GM19240 (cell line): ENCODE results near the gene INIP.
"Not testable (repeated sequence)": the region's sequence is repeated elsewhere in the genome, so short reads cannot be mapped to it uniquely, and the experiment has no call there.

ENCODE experiments used
- DNase-seq: peaks from one replicate; pipeline ENCODE4 v3.0.0; 2011; ENCODE audit warnings: low spot score; ENCODE audit not compliant: insufficient read length

The INIP gene

DNA sequence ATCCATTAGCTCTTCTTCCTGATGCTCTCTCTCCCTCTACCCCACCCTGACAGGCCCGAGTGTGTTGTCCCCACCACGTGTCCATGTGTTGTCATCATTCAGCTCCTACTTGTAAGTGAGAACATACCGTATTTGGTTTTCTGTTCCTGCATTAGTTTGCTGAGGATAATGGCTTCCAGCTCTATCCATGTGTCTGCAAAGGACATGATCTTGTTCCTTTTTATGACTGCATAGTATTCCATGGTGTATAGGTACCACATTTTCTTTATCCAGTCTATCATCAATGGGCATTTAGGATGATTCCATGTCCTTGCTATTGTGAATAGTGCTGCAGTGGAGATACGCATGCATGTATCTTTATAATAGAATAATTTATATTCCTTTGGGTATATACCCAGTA, 44.7 kb downstream of the INIP start:
- DNase-seq: not testable (repeated sequence)

DNA sequence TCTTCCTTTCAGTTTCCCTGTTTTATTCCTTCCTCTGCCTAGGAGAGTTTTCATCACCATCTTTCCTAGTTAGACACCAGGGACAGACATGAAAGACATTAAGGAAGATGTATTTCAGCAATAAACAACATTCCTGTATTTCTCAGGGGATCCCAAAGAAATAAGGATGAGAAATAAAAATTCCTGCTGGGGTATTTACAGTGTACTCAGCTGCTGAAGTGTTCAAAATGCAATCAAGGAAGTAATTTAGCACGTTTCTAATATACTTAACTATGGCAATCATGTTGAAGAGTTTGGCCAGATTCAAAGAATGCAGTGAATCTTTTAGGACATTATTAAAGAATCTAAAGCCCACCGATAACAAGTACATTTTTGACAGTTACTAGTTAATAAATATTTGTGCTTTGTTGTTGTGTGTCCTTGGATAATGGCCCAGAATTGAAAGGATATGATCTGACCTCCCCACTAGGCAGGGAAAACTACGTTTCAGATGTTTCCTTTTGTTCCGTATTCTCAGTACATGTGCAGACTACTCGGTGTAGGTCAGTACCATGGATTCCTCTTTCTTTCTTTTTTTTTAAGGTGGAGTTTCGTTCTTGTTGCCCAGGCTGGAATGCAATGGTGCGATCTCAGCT, 46.8 kb downstream of the INIP start:
- DNase-seq: no peak

GRCh38 chr9:112669326-112669725, 48.6 kb downstream of the INIP start:
- DNase-seq: no peak

- DNase-seq: no peak
These were observed 52.6 kb downstream of the INIP start for GRCh38 chr9:112665347-112665746.

- DNase-seq: no peak
These were observed 53.4 kb downstream of the INIP start for GRCh38 chr9:112664531-112664930.

- DNase-seq: no peak
These were observed 54.2 kb downstream of the INIP start for GRCh38 chr9:112663681-112664080.

DNA sequence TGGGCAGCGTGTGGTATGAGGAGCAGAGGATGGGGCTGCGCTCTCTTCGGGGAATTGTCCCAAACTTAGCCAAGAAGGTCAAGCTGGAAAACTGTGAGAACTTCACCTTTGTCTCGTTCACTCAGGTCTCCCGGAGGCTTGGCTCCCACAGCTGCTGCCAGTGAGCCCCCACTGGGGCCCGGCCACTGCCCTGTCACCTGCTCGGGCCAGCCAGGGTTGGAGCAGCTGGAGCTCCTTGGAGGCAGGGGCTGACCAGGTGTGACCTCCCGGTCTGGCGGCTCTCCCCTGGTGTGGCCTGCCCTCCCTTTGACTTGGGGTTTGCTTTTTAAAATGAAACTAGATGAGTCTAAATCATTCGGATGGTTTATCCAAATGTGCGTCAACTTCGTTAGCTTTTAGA, 58.0 kb downstream of the INIP start:
- no peak for DNase-seq

GRCh38 chr9:112655668-112656067, 62.2 kb downstream of the INIP start:
- DNase-seq: no peak

DNA sequence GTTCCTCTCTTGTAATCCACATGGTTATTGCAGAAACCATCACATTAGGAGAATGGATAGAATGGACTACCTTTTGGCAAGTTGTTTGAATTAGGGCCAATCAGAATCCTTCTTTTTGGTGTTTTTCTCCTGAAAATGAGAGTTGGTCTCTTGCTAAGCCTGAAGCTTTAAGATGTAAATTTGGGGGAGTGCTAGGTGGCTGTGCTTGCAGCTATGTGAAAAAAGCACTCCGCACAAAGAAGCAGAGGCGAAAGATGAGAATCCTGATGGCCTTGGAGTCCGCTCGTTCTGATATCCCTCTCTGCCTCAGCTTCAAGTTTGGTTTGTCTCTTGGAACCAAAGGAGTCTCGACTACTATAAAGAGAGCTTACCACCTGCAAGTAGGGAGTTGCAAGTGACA, 63.6 kb downstream of the INIP start:
- no peak for DNase-seq

- no peak for DNase-seq
These were observed 69.3 kb downstream of the INIP start for GRCh38 chr9:112648624-112649023.

- no peak for DNase-seq
These were observed 70.3 kb downstream of the INIP start for GRCh38 chr9:112647596-112647995.

DNA sequence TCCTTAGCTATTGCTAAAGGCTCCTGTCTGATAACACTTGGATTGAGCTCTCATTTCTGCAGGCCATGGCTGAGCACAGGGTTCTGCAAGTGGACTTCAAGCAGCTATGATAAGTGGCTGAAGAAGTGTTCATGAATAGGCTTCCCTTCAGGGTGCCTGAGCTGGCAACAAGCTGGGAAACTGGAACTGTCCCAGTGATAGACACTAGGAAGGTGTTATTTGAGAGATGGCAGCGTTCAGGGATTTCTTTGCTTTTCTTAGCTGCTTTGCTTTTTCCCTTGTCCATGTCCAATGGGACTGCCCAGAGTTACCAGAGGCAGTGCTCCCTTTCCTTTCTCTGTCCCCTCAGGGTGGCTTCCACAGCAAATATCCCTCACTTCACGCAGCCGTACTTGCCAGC, 75.8 kb downstream of the INIP start:
- DNase-seq: no peak

DNA sequence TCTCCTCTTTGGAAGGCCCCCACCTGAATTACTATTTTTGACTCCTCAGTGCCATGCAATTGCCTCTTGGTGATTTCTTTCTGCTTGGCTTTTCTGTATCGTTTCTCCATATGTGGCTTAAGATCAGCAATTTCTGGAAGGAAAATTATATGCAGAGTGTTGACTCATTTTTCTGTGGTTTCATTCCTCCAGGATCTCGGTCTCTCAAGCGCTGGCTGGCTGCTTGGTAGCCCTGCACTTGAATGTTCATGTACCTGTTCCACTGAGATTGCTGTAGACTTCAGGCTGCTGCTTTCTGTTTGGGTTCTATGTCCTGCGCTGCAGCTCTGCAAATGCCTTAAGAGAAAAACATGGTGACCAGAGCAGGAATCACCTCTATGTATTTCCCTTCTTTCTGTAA, 77.6 kb downstream of the INIP start:
- no peak for DNase-seq
